OCI-LY1 (cell line): ENCODE results near the gene KCNMA1.

Source experiments
- H2AFZ ChIP-seq: fragments of 200-600 bp; sonication (generic), shearing (Covaris generic); 2 replicates; pipeline ENCODE4 v1.6.0; 2014; ENCODE audit warnings: antibody characterized with exemption, mild to moderate bottlenecking, low read length
- H3F3A ChIP-seq: fragments of 200-600 bp; sonication (generic), shearing (Covaris generic); 2 replicates; pipeline ENCODE4 v1.6.0; 2014; ENCODE audit warnings: mild to moderate bottlenecking, antibody characterized with exemption, low read length, moderate library complexity; ENCODE audit not compliant: insufficient read depth
- H3K27ac ChIP-seq: fragments of 200-600 bp; sonication (generic); 2 replicates; pipeline ENCODE4 v1.5.1; 2014; ENCODE audit warnings: low read length, mixed run types, mild to moderate bottlenecking, low read depth; ENCODE audit not compliant: poor library complexity, severe bottlenecking
- H3K27me3 ChIP-seq: fragments of 200-600 bp; sonication (generic); 2 replicates; pipeline ENCODE4 v1.6.0; 2014; ENCODE audit warnings: antibody characterized with exemption, mild to moderate bottlenecking, low read length, moderate library complexity; ENCODE audit not compliant: insufficient read depth
- H3K36me3 ChIP-seq: fragments of 200-600 bp; sonication (generic); 2 replicates; pipeline ENCODE4 v1.6.1; 2014; ENCODE audit warnings: mild to moderate bottlenecking, antibody characterized with exemption, low read length, moderate library complexity, mixed read lengths; ENCODE audit not compliant: insufficient read depth
- H3K4me1 ChIP-seq: fragments of 200-600 bp; sonication (generic); 2 replicates; pipeline ENCODE4 v1.5.1; 2014; ENCODE audit warnings: mild to moderate bottlenecking, low read length, moderate library complexity; ENCODE audit not compliant: insufficient read depth, severe bottlenecking
- H3K4me2 ChIP-seq: fragments of 200-600 bp; sonication (generic), shearing (Covaris generic); 2 replicates; pipeline ENCODE4 v1.6.1; 2014; ENCODE audit warnings: low read length
- H3K4me3 ChIP-seq: fragments of 200-600 bp; sonication (generic); 2 replicates; pipeline ENCODE4 v1.5.1; 2014; ENCODE audit warnings: low read length, low read depth, mild to moderate bottlenecking, mixed read lengths; ENCODE audit not compliant: poor library complexity, severe bottlenecking
- H3K79me2 ChIP-seq: fragments of 200-600 bp; shearing (Covaris generic); 2 replicates; pipeline ENCODE4 v1.6.1; 2016; ENCODE audit warnings: mixed run types, low read length, mixed read lengths; ENCODE audit not compliant: insufficient read depth
- H3K9ac ChIP-seq: fragments of 200-600 bp; sonication (generic), shearing (Covaris generic); 2 replicates; pipeline ENCODE4 v1.6.1; 2014; ENCODE audit warnings: mild to moderate bottlenecking, low read length, mixed read lengths
- H3K9me2 ChIP-seq: fragments of 200-600 bp; sonication (generic), shearing (Covaris generic); 2 replicates; pipeline ENCODE4 v1.6.1; 2014; ENCODE audit warnings: low read depth, mild to moderate bottlenecking, low read length, mixed read lengths
- H3K9me3 ChIP-seq: fragments of 200-600 bp; shearing (Covaris generic); 2 replicates; pipeline ENCODE4 v1.6.1; 2014; ENCODE audit warnings: low read length, mixed read lengths
- H4K20me1 ChIP-seq: fragments of 200-600 bp; sonication (generic), shearing (Covaris generic); 2 replicates; pipeline ENCODE4 v1.6.0; 2016; ENCODE audit warnings: mild to moderate bottlenecking, low read length; ENCODE audit not compliant: insufficient read depth
- EZH2 ChIP-seq: fragments of 200-600 bp; sonication (generic), shearing (Covaris generic); IDR thresholded peaks from 2 replicates; pipeline ENCODE4 v1.8.0; 2017; ENCODE audit warnings: borderline replicate concordance, mixed run types, mild to moderate bottlenecking, antibody characterized with exemption, low read length, moderate library complexity, mixed read lengths
- TF ChIP-seq, protein P1 (sequence below): fragments of 200-600 bp; sonication (generic), shearing (Covaris generic); IDR thresholded peaks from 2 replicates; pipeline ENCODE4 v1.5.1; 2017; ENCODE audit warnings: mild to moderate bottlenecking, antibody characterized with exemption, low read length, moderate library complexity, mixed read lengths

The KCNMA1 gene

DNA sequence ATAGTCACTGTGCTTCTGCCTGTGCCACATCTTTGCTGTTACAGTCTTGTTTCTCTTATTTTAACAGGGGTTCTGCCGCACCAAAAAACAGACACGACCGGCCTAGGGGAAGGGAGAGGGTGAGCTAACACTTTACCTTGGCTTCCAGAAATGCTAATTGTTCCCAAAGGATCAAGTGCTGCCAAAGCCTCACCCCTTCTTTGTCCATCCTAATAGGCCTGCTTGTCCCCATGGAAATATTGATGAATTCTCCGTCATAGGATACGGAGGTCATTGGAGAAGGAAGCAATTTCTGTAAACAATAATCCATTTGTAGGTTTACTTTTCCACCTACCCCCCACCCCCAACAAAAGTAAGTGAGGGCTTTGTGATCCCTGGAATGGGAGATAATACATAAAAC, 567.3 kb downstream of the KCNMA1 start:
- no peak overlapping the region for H3K4me3 ChIP-seq
- H3F3A ChIP-seq: no peaks in the 10 kb centered on the region
- H3K9me2 ChIP-seq: no peaks in the 10 kb centered on the region
- no peak for TF ChIP-seq EZH2
- TF ChIP-seq, protein P1, sequence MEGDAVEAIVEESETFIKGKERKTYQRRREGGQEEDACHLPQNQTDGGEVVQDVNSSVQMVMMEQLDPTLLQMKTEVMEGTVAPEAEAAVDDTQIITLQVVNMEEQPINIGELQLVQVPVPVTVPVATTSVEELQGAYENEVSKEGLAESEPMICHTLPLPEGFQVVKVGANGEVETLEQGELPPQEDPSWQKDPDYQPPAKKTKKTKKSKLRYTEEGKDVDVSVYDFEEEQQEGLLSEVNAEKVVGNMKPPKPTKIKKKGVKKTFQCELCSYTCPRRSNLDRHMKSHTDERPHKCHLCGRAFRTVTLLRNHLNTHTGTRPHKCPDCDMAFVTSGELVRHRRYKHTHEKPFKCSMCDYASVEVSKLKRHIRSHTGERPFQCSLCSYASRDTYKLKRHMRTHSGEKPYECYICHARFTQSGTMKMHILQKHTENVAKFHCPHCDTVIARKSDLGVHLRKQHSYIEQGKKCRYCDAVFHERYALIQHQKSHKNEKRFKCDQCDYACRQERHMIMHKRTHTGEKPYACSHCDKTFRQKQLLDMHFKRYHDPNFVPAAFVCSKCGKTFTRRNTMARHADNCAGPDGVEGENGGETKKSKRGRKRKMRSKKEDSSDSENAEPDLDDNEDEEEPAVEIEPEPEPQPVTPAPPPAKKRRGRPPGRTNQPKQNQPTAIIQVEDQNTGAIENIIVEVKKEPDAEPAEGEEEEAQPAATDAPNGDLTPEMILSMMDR: no peak
- H3K9ac ChIP-seq: no peak overlapping the region
- H2AFZ ChIP-seq: no peak overlapping the region
- no peak overlapping the region for H3K4me2 ChIP-seq
- H3K27ac ChIP-seq: no peak overlapping the region
- no peaks in the 10 kb centered on the region for H3K79me2 ChIP-seq
- no peaks in the 10 kb centered on the region for H4K20me1 ChIP-seq
- H3K27me3 ChIP-seq: no peaks in the 10 kb centered on the region
- H3K36me3 ChIP-seq: no peaks in the 10 kb centered on the region
- H3K4me1 ChIP-seq: no peaks in the 10 kb centered on the region
- H3K9me3 ChIP-seq: no peaks in the 10 kb centered on the region

DNA sequence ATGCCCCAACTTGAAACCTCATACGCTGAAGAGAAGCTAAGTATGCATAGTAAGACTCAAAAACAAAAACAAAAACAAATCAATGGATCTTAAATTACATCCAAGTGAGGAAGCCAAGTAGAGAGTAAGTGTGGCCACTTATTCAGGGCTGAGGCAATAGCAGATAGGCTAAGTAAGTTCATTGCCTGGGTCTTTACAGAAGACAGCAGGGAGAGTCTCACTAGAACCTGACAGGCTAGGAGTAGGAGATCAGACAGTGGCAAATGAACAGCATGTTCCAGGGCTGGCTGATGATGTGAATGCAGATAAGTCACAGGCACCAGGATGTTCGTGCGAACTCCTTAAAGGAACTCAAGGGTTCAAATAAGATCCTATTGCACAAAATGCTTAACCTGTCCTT, 568.6 kb downstream of the KCNMA1 start:
- H3F3A ChIP-seq: no peaks in the 10 kb centered on the region
- no peak overlapping the region for H3K9ac ChIP-seq
- H3K27ac ChIP-seq: no peak overlapping the region
- H3K4me2 ChIP-seq: no peak overlapping the region
- H3K27me3 ChIP-seq: no peaks in the 10 kb centered on the region
- H3K79me2 ChIP-seq: no peaks in the 10 kb centered on the region
- no peak overlapping the region for H3K4me3 ChIP-seq
- no peaks in the 10 kb centered on the region for H3K9me2 ChIP-seq
- H3K4me1 ChIP-seq: no peaks in the 10 kb centered on the region
- H3K36me3 ChIP-seq: no peaks in the 10 kb centered on the region
- H3K9me3 ChIP-seq: no peaks in the 10 kb centered on the region
- H2AFZ ChIP-seq: no peak overlapping the region
- no peaks in the 10 kb centered on the region for H4K20me1 ChIP-seq
- TF ChIP-seq, protein P1: no peak
- no peak for TF ChIP-seq EZH2

GRCh38 chr10:77068272-77068671, 569.3 kb downstream of the KCNMA1 start:
- H3F3A ChIP-seq: no peaks in the 10 kb centered on the region
- H3K4me1 ChIP-seq: no peaks in the 10 kb centered on the region
- no peak for TF ChIP-seq EZH2
- TF ChIP-seq, protein P1: no peak
- no peak overlapping the region for H3K4me2 ChIP-seq
- H3K9ac ChIP-seq: no peak overlapping the region
- no peak overlapping the region for H3K4me3 ChIP-seq
- H3K27ac ChIP-seq: no peak overlapping the region
- no peaks in the 10 kb centered on the region for H3K9me2 ChIP-seq
- no peaks in the 10 kb centered on the region for H3K9me3 ChIP-seq
- H3K27me3 ChIP-seq: no peaks in the 10 kb centered on the region
- H3K36me3 ChIP-seq: no peaks in the 10 kb centered on the region
- no peak overlapping the region for H2AFZ ChIP-seq
- H4K20me1 ChIP-seq: no peaks in the 10 kb centered on the region
- no peaks in the 10 kb centered on the region for H3K79me2 ChIP-seq
